ENCODE data around the gene TBPL1.
A peak's percentile ranks its signal among the peaks of the same experiment; 100 is the strongest.

TBPL1 gene

GRCh38 chr6:133995296-133995695 is 42.3 kb downstream of the TBPL1 start:
- DNase-seq, result no peak
- intact Hi-C loops (cut with DNase I), result no loop called here

DNA sequence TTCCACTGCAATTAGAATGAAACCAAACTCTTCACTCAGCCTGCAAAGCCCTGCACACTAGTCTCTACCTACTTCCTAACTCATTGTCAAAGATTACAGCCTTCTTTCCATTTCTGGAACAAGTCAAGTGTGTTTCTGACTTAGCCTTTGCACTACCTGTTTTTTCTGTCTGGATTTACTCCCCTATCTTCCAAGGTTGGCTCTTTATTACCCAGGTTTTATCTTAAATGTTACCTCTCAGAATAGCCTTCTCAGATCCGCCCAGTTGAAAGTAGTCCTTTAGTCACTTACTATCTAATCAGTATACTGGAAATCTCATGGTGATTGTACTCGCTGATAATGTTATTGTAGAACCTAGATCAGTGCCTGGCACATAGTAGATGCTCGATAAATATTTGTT is 42.7 kb downstream of the TBPL1 start:
- DNase-seq, result no peak

DNA sequence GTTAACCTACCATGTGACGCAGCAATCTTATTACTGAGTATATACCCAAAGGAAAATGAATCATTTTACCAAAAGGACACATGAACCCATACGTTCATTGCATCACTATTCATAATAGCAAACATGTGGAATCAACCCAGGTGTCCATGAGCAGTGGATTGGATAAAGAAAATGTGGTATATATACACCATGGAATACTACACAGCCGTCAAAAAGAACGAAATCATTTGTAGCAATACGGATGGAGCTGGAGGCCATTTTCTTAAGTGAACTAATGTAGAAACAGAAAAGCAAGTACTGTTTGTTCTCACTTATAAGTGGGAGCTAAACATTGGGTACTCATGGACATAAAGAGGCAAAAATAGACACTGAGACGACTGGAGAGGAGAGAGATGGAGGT is 44.2 kb downstream of the TBPL1 start:
- DNase-seq, result no peak
- intact Hi-C loops (cut with DNase I), result no loop called here

More for the DNA sequence above, 42.7 kb downstream of the TBPL1 start:
- intact Hi-C loops (cut with DNase I), result no loop called here

DNA sequence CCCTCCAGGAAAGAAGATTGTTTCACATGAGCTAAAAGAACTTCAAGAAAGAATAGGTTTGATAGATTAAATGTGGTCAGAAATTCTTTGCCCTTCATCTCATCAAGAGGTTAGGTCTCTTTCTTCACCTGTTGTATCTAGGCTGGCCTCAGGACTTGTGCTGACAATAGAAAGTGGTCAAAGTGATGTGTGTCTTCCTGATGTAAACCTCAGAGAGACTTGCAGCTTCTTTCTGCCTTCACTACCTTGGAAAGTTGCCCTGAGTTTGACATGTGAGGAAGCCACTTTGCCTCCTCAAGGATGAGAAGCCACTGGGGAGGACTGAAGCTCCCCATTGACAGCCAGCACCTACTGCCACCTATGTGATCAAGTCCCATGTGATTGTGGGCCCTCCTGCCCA is 46.3 kb downstream of the TBPL1 start:
- intact Hi-C loops (cut with DNase I), result no loop called here
- no peak for DNase-seq

- intact Hi-C loops (cut with DNase I), result no loop called here
- DNase-seq, result no peak
Measured at GRCh38 chr6:134000443-134000842, 47.4 kb downstream of the TBPL1 start.

GRCh38 chr6:134002821-134003220 is 49.8 kb downstream of the TBPL1 start:
- intact Hi-C loops (cut with DNase I), result no loop called here
- peak in 2 of 42 donors; percentile 12 to 47 for DNase-seq

DNA sequence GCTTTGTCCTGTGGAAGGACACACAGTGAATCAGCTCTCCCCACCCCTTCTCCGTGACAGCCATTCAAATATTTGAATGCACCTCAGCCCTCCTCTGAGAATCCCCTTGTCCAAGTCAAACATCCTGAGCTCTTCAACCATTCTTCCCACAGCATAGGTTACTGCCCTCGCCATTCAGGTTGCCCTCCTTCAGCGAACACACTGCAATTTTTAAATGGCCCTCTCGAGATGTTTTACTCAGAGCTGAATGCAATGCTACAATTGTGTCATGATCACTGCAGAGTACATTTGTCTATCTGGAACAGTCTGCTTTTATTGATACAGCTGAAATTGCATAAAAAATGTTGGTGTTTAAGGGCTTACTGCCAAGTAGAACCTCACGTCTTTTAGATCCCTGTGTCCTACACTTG is 50.5 kb downstream of the TBPL1 start:
- intact Hi-C loops (cut with DNase I), result no loop called here
- DNase-seq, result no peak

DNA sequence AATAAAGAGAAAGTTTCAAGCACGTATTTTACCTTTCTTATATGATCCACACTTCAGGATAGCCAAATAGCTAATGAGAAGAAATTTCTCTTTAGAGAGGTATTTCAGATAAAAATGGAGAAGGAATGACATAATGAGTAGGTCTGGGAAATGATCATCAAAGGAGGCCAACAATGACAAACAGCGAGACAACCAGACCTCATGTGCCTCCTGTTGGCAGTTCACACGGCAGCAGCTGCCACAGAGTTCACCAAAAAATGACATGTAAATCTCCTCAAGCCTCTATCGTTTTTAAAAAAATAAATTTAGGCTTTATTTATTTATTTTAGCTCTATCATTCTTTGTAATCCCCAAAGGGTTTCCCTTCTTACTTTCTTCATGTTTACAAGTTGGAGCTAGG is 51.7 kb downstream of the TBPL1 start:
- no peak for DNase-seq

GRCh38 chr6:134005800-134006199 is 52.8 kb downstream of the TBPL1 start:
- intact Hi-C loops (cut with DNase I), result no loop called here
- no peak for DNase-seq

More for the DNA sequence above, 51.7 kb downstream of the TBPL1 start:
- intact Hi-C loops (cut with DNase I), result no loop called here

- no peak for DNase-seq
- intact Hi-C loops (cut with DNase I), result no loop called here
Measured at GRCh38 chr6:134007077-134007476, 54.1 kb downstream of the TBPL1 start.

- intact Hi-C loops (cut with DNase I), result no loop called here
- no peak for DNase-seq
Measured at GRCh38 chr6:134009876-134010275, 56.9 kb downstream of the TBPL1 start.

DNA sequence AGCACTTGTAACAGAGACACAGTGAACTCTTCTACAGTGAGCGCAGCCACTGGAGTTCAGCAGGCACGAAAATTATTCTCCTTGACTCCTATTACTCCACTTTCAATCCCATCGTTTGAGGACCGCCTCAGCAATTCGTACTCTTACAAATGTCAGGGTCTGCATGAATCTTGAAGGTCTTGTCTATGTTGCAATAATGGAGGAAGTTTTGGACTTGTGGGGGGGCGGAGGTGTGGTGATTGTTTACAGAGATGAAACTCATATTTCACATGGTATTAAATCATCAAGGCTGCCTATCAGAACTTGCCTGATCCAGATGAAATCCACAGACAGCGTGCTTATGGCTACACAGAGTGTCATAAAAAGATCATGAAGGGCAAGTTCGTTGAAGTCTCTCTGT is 57.4 kb downstream of the TBPL1 start:
- no peak for DNase-seq
- intact Hi-C loops (cut with DNase I), result no loop called here

DNA sequence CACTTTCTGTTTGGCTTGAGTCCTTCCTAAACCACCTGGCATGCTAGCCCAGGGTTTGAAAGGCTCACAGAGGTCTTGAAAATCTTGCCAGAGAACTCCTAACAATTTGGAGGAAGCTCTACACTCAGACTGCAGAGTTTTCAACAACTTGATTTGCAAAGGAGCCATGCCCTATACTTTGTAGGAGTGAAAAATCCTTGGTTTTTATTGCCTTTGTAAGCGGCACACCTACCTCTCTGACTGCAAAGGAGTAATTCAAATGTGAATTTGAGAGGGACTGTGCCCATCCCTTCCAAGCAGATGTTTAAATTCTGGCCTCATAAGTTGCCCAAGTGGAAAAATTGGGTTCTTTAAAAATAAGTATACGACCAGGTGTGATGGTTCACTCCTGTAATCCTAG is 58.0 kb downstream of the TBPL1 start:
- intact Hi-C loops (cut with DNase I), result no loop called here
- no peak for DNase-seq

- intact Hi-C loops (cut with DNase I), result no loop called here
- DNase-seq, result no peak
Measured at GRCh38 chr6:134014588-134015137, 61.6 kb downstream of the TBPL1 start.

DNA sequence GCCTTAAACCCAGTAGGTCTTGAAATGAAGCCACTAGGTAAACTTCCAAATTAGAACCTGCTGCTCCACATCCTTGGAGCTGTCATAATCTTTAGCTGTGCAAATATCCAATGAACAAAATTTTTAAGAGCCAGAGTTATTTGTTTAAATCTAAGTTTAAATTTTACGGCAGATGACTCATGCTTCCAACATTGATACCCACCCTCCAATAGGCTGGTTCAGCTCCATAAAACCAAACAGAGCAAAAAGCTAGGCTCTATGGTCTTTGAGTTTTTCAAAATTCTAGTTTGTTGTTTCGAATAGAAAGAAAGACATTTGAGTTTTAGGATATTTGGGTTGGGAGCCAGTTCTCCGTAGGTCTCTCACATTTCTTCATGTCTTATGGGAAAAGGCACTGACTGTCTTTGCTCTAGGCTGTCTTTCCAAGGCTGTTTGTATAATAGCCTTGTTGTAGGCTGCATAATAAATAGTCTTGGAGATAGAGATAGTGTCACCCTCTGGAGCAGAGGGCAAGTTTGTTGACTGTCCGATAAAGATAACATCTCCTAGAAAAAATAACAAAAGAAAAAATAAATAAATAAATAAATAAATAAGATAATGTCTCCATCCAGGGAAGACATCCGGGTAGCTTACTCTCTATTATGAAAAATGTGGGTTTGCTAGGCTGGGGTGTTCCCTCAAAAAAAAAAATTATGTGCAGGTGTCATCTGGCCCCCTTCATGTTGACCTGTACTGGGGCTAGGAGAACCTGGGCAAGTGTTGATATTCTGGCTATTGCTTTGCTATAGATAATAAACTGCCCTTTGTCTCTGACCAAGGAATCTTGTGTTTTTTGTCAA is 62.9 kb downstream of the TBPL1 start:
- intact Hi-C loops (cut with DNase I), result no loop called here
- no peak for DNase-seq

DNA sequence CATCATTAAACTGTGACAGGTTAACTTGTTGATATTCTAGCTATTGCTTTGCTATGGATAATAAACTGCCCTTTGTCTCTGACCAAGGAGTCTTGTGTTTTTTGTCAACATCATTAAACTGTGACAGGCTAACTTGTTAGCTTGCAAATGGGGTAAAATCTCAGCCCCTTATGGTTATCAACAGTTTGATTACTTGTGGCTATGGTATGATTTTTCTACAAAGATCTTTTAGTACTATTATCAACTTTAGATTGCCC is 63.5 kb downstream of the TBPL1 start:
- intact Hi-C loops (cut with DNase I), result no loop called here
- no peak for DNase-seq

DNA sequence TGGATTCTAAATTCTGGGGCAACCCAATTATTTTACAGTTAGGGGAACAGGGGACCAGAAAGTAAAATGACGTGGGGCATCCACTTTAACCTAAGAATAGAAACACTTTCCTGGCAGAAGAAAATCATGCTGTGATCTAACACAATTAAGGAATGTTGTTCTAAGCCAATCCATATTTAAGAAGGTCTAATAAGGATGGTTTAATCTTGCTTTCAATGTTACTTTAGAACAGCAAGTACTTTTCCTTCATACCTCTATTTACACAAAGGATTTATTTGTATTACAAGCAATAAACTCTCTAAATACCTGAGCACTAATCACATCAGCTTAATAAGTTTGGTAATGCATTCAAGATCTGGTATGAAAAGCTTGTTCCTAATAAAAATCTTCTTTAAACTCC is 67.0 kb downstream of the TBPL1 start:
- DNase-seq, result no peak
- intact Hi-C loops (cut with DNase I), result no loop called here

- no peak for DNase-seq
- intact Hi-C loops (cut with DNase I), result no loop called here
Measured at GRCh38 chr6:134020543-134020942, 67.5 kb downstream of the TBPL1 start.

- no peak for DNase-seq
- intact Hi-C loops (cut with DNase I), result no loop called here
Measured at GRCh38 chr6:134020968-134021367, 67.9 kb downstream of the TBPL1 start.

DNA sequence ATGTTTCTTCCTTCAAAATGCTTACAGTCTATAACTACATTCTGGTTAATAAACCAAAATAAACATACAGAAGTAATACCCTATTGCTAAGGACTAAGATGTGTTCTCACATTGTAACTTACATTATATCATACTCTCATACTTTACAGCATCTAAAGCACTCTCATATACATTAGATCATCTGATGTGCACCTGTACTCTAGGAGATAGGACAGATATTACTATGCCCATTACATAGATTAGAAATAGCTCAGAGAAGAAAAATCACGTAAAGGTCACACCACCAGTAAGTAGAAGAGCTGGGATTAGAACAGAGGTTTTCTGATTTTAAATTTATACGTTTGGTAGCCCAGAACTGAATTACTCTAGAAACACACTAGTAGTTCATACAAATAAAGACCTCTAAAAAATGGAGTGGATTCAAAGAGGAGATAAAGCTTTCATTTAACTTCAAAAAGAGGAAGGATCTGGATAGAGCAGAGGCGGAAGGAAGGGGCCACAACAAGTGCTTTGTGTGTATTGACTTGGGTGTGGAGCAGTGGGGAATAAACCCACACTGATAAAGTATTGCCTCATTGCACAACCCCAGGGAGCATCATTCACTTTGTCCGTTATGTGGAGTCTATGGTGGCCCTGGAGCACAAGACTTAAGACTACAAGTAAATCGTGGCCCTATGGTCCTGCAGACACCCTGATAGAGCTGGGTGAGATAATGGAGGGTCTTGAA is 68.5 kb downstream of the TBPL1 start:
- intact Hi-C loops (cut with DNase I), result no loop called here
- DNase-seq, result no peak

GRCh38 chr6:134022650-134023049 is 69.6 kb downstream of the TBPL1 start:
- no peak for DNase-seq
- intact Hi-C loops (cut with DNase I), result no loop called here
